RWPE2 (cell line): Measurements from ENCODE around the gene BTK.
A peak's percentile ranks its signal among the peaks of the same experiment; 100 is the strongest.

Experiments
- ATAC-seq: fragments of 200-7000 bp; cut with Tn5 transposase; 3 replicates; pipeline ENCODE4 v1.9.1; 2021; ENCODE audit warnings: low read depth
- DNase-seq: peaks from one replicate; pipeline ENCODE4 v3.0.0-alpha.2; 2020; ENCODE audit warnings: low spot score
- H3K27ac ChIP-seq: fragments of 450-650 bp; 2 replicates; pipeline ENCODE4 v1.5.1; 2017; ENCODE audit warnings: mild to moderate bottlenecking; ENCODE audit not compliant: poor library complexity, severe bottlenecking
- H3K27me3 ChIP-seq: fragments of 250-450 bp; sonication (Bioruptor Pico); 2 replicates; pipeline ENCODE4 v1.5.1; 2021; ENCODE audit warnings: mild to moderate bottlenecking, moderate library complexity; ENCODE audit not compliant: insufficient read depth, poor library complexity, severe bottlenecking
- H3K36me3 ChIP-seq: fragments of 250-450 bp; sonication (Bioruptor Pico); 2 replicates; pipeline ENCODE4 v1.5.1; 2020; ENCODE audit warnings: low read depth, mild to moderate bottlenecking, moderate library complexity
- H3K4me1 ChIP-seq: fragments of 250-450 bp; sonication (Bioruptor Pico); 2 replicates; pipeline ENCODE4 v1.5.1; 2021; ENCODE audit warnings: mild to moderate bottlenecking, moderate library complexity; ENCODE audit not compliant: insufficient read depth, poor library complexity, severe bottlenecking
- H3K4me3 ChIP-seq: fragments of 250-450 bp; sonication (Bioruptor Pico); 2 replicates; pipeline ENCODE4 v1.5.1; 2021; ENCODE audit warnings: mild to moderate bottlenecking, moderate library complexity; ENCODE audit not compliant: severe bottlenecking
- H3K9me3 ChIP-seq: fragments of 250-450 bp; sonication (Bioruptor Pico); 2 replicates; pipeline ENCODE4 v1.5.1; 2021; ENCODE audit warnings: mild to moderate bottlenecking, moderate library complexity; ENCODE audit not compliant: severe bottlenecking
- CTCF ChIP-seq: fragments of 450-650 bp; IDR thresholded peaks from one replicate; pipeline ENCODE4 v1.5.1; 2017; ENCODE audit warnings: mild to moderate bottlenecking, moderate library complexity; ENCODE audit not compliant: poor library complexity, severe bottlenecking

Gene BTK

DNA sequence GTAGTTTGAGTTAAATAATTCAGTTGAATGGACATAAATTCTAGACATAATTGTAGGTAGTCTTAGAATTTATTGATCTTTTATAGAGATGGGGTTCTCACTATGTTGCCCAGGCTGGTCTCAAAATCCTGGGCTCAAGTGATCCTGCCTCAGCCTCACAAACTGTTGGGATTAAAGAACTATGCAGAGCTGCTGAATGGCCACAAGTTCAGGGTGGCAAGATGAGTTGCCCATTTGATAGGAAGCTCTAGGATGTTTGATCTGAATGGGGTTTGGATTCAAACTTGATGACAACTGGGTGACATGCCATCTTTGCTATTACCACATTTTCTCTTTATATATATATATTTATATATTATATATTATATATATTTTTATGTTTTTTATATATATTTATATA lies 8.4 kb upstream of the BTK start:
- Histone ChIP-seq H3K4me1 (no peaks in the 10 kb centered on the region), H3K36me3 (peaks cover 52% of the 10 kb centered on the region), H3K27me3 (no peaks in the 10 kb centered on the region), H3K27ac (peak overlapping the region; percentile 75), H3K4me3 (no peak overlapping the region), H3K9me3 (no peaks in the 10 kb centered on the region)
- DNase-seq (no peak), ATAC-seq (no peak)
- TF ChIP-seq CTCF = no peak

GRCh38 chrX:101393530-101394305 lies 7.7 kb upstream of the BTK start:
- ATAC-seq = no peak
- no peaks in the 10 kb centered on the region for H3K4me1 ChIP-seq
- H3K36me3 ChIP-seq = peaks cover 52% of the 10 kb centered on the region
- H3K27ac ChIP-seq = peak overlapping the region; percentile 75
- no peaks in the 10 kb centered on the region for H3K9me3 ChIP-seq
- no peaks in the 10 kb centered on the region for H3K27me3 ChIP-seq
- DNase-seq = no peak
- TF ChIP-seq CTCF = no peak
- no peak overlapping the region for H3K4me3 ChIP-seq

GRCh38 chrX:101391831-101392230 lies 5.8 kb upstream of the BTK start:
- no peak for TF ChIP-seq CTCF
- no peak for ATAC-seq
- H3K36me3 ChIP-seq = peaks cover 52% of the 10 kb centered on the region
- H3K27me3 ChIP-seq = no peaks in the 10 kb centered on the region
- H3K4me1 ChIP-seq = no peaks in the 10 kb centered on the region
- DNase-seq = no peak
- no peaks in the 10 kb centered on the region for H3K9me3 ChIP-seq
- peak overlapping the region; percentile 75 for H3K27ac ChIP-seq
- peak overlapping the region; percentile 62 for H3K4me3 ChIP-seq

GRCh38 chrX:101390664-101391525 lies 4.9 kb upstream of the BTK start, which contains the start of gene RPL36A:
RPL36A (plus strand) TSS chrX:101391011; CDS start chrX:101391044, 33 bp downstream.
- DNase-seq = peak; percentile 81
- H3K36me3 ChIP-seq = peaks cover 46% of the 10 kb centered on the region
- peak; percentile 78 for TF ChIP-seq CTCF
- H3K4me1 ChIP-seq = no peaks in the 10 kb centered on the region
- H3K9me3 ChIP-seq = no peaks in the 10 kb centered on the region
- peak within 1 kb of the TSS; percentile 75 for H3K27ac ChIP-seq
- peak; percentile 96 for ATAC-seq
- H3K4me3 ChIP-seq = peak within 1 kb of the TSS; percentile 62
- H3K27me3 ChIP-seq = no peaks in the 10 kb centered on the region
